Fibroblast of pulmonary artery (primary cell): ENCODE data around the gene SETBP1.

Source experiments
- DNase-seq: peaks from one replicate; pipeline ENCODE4 v3.0.0-alpha.2; 2010; ENCODE audit warnings: low read depth
- H3K4me3 ChIP-seq: replicated peaks from 2 replicates; pipeline ENCODE4 v1.5.1; 2011; ENCODE audit warnings: low read depth, mild to moderate bottlenecking, control low read depth, low read length, moderate library complexity
- TF ChIP-seq, protein P1 (sequence below): IDR thresholded peaks from 2 replicates; pipeline ENCODE4 v1.5.1; 2011; ENCODE audit warnings: mild to moderate bottlenecking, control low read depth, low read length, inconsistent platforms; ENCODE audit errors: missing control alignments

SETBP1 gene

DNA sequence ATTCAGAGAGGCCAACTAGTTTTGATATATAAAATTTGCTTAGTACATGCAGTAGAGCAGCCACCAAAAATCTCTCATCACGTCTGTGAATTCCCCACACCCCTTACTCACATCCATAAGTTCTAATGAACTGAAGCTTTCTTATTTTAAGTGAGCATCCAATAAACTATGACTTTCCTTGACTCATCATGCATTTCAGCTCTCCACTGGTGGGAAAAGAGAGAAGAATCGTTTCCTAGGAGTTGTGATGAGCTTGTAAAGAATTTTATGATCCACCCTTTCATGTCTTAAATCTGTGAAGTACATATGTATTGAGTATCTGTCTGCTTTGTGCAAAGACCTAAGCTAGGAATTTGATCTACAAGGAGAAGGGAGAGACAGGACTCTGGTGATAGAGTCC lies 428.6 kb downstream of the SETBP1 start:
- DNase-seq, result no peak
- TF ChIP-seq, protein P1, sequence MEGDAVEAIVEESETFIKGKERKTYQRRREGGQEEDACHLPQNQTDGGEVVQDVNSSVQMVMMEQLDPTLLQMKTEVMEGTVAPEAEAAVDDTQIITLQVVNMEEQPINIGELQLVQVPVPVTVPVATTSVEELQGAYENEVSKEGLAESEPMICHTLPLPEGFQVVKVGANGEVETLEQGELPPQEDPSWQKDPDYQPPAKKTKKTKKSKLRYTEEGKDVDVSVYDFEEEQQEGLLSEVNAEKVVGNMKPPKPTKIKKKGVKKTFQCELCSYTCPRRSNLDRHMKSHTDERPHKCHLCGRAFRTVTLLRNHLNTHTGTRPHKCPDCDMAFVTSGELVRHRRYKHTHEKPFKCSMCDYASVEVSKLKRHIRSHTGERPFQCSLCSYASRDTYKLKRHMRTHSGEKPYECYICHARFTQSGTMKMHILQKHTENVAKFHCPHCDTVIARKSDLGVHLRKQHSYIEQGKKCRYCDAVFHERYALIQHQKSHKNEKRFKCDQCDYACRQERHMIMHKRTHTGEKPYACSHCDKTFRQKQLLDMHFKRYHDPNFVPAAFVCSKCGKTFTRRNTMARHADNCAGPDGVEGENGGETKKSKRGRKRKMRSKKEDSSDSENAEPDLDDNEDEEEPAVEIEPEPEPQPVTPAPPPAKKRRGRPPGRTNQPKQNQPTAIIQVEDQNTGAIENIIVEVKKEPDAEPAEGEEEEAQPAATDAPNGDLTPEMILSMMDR, result no peak
- H3K4me3 ChIP-seq, result no peak overlapping the region

DNA sequence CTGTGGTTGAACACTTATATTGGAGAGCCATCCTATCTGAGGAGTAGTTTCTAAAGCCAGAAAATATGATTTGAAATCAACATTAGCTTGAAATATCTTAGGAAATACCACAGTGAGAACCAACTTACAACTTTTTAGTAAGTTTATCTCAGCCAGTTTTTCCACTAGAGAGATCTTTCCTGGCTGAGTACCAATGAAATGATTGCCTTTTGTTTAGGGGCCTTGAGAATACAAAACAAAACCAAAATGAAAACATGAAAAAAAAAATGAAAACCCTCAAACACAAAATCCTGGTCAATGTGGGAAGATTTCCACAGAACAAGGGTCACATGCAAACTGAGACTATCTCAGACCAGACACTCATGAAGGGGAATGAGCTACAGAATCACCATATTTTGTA lies 429.0 kb downstream of the SETBP1 start:
- DNase-seq, result no peak

DNA sequence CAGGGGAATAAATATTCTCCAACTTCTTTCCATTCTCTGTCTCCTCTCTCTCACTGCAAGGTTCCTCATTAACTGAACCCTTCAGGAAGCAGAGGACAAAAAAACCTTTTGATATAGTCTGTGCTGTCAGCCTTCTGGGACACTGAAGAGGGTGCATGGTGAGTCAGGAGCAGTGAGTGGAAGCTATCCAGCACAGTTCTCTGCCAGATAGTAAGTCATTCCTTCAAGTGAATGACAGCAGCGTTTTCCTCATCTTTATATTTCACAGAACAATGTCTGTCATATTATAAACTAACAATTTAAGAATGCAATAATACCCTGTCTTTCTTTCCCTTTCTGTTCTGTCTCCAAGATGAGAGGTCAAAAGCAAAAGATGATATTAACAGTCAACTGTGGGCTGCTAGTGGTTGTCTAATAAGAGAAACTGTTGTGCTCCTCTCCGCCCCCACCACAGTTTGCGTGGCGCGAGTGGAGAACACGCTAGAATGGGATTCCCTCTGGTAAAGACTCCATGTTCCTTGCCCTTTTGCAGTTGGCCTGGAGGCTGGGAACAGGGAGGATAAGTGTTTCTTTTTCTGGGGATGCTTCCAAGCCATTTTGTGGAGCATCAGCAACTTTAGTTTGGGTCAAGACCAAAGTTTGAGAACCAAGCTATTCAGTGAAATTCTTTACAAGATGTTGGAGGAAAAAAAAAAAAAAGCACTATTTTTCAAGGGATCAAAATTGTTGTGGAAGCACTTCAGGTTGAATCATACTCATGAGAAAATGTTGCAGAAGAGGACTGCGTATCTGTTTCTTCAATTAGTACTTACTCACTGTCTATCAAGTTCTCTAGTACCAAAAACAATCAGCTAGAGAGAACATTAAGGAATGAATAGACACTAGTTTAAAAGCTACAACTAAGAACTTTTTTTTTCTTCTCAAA lies 430.2 kb downstream of the SETBP1 start:
- no peak overlapping the region for H3K4me3 ChIP-seq
- peak; percentile 8 for DNase-seq
- TF ChIP-seq, protein P1, result no peak

More for the DNA sequence above, 429.0 kb downstream of the SETBP1 start:
- TF ChIP-seq, protein P1, result no peak
- no peak overlapping the region for H3K4me3 ChIP-seq

DNA sequence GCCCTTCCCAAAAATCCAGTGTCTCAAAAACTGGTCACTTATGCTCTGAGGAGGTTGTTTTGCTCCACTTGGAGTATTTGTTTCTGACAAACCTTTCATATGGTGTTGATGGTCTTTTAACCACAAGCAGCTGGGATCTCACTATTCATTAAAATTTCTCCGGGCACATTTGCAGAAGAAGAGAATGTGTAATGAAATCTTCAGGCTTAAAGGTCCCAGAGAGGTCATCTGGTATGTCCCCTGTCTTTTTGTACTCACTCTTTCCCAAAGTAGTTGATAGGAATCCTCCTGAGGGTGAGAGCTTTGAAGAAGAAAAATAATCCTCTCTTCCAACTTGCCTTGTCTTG lies 430.8 kb downstream of the SETBP1 start:
- no peak overlapping the region for H3K4me3 ChIP-seq
- TF ChIP-seq, protein P1, result no peak
- no peak for DNase-seq

DNA sequence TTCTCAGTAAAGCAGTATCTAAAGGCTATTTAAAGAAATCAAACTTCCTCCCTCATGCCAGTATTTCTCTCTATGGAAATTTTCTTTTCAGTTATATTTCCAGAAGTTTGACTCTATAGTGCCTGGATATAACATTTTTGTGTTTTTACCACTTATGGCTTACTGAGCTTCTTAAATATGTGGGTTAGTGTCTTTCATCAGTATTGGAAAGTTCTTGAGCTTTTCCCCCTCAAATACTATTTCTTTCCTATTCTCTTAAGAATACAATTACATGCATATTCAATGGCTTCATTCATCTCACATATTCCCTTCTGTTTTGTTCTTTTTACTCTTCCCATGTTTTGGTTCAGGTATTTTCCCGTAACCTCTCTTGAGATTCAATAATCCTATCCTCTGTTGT lies 432.0 kb downstream of the SETBP1 start:
- TF ChIP-seq, protein P1, result no peak
- DNase-seq, result no peak
- H3K4me3 ChIP-seq, result no peak overlapping the region

DNA sequence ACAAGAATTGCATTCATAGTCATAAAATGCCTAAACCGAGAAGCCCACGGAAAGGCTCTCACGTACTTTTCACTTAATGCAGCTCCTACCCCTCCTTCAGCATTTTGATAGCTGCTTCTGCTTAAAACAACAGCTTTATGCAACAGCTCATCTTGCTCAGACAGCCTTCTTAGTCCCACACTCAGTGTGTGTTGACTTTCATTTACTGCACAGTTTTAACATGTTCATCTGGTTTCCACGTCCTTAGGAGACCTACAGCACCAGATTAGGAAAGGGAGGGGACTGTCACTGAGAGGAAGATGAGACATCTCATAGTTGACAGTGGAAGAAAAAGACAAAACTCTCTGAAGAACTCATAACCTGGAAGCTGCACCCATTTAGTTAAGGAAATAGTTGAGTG lies 435.4 kb downstream of the SETBP1 start:
- TF ChIP-seq, protein P1, result no peak
- no peak overlapping the region for H3K4me3 ChIP-seq
- no peak for DNase-seq
